ENCODE data around the gene LILRA1.

GRCh38 chr19:54612428-54612827 lies 19.0 kb downstream of the LILRA1 start:
- TF ChIP-seq CTCF (IDR thresholded peaks at IDR 0.05) (no peak), EZH2 (IDR thresholded peaks at IDR 0.05; ENCODE audit: borderline replicate concordance, insufficient read depth, low read depth, low read length, poor library complexity, severe bottlenecking) (no peak)
